PC-3 (cell line): Measurements from ENCODE around the gene S100PBP. TPM values are rescaled to one million over a fixed set of nuclear protein-coding genes. Genes with fewer than 3 reads are reported as not detected.

ENCODE experiments used
- ATAC-seq: fragments of 200-7000 bp; cut with Tn5 transposase; 2 replicates; pipeline ENCODE4 v1.9.1; 2020; ENCODE audit warnings: mild to moderate bottlenecking, moderate library complexity
- BruUV-seq: library from RNA; stranded (reverse); fragments of 400-500 nt; replicated peaks from 2 replicates; lab custom pipeline; 2021; lab: Mats Ljungman, UMichigan
- CTCF ChIA-PET: fragments of 300-600 bp; sonication (Branson Sonifier 250); formaldehyde crosslinking; loops from one replicate; lab custom pipeline; 2022; ENCODE audit warnings: antibody characterized with exemption; lab: Charles Lee
- POLR2A ChIA-PET: fragments of 300-600 bp; sonication (Branson Sonifier 250); formaldehyde crosslinking; loops from one replicate; lab custom pipeline; 2022; ENCODE audit warnings: antibody characterized with exemption; ENCODE audit not compliant: unreplicated experiment; lab: Charles Lee
- DNase-seq: peaks from one replicate; pipeline ENCODE4 v3.0.0-alpha.2; 2015
- H2AFZ ChIP-seq: fragments of 300-600 bp; sonication (generic); 2 replicates; pipeline ENCODE4 v1.6.0; 2016; ENCODE audit warnings: antibody characterized with exemption, low read length
- H3F3A ChIP-seq: fragments of 300-600 bp; sonication (generic); one replicate; pipeline ENCODE4 v1.6.0; 2017; ENCODE audit warnings: antibody characterized with exemption, low read length, control low read depth, mild to moderate bottlenecking; ENCODE audit not compliant: unreplicated experiment
- H3K27ac ChIP-seq: fragments of 300-600 bp; sonication (generic); 2 replicates; pipeline ENCODE4 v1.5.1; 2016; ENCODE audit warnings: mild to moderate bottlenecking, low read length
- H3K27me3 ChIP-seq: fragments of 300-600 bp; sonication (generic); 2 replicates; pipeline ENCODE4 v1.6.1; 2016; ENCODE audit warnings: low read length, mixed read lengths
- H3K36me3 ChIP-seq: fragments of 300-600 bp; sonication (generic); 2 replicates; pipeline ENCODE4 v1.6.1; 2016; ENCODE audit warnings: low read depth, mixed run types, low read length, mixed read lengths
- H3K4me1 ChIP-seq: fragments of 300-600 bp; sonication (generic); 2 replicates; pipeline ENCODE4 v1.5.1; 2016; ENCODE audit warnings: low read length; ENCODE audit not compliant: insufficient read depth
- H3K4me2 ChIP-seq: fragments of 300-600 bp; sonication (generic); 2 replicates; pipeline ENCODE4 v1.6.0; 2016; ENCODE audit warnings: low read length
- H3K4me3 ChIP-seq: fragments of 300-600 bp; sonication (generic); 2 replicates; pipeline ENCODE4 v1.5.1; 2016; ENCODE audit warnings: mild to moderate bottlenecking, low read length, mixed read lengths
- H3K79me2 ChIP-seq: fragments of 300-600 bp; sonication (generic); 2 replicates; pipeline ENCODE4 v1.6.1; 2017; ENCODE audit warnings: low read length, mixed read lengths
- H3K9ac ChIP-seq: fragments of 300-600 bp; sonication (generic); 2 replicates; pipeline ENCODE4 v1.6.0; 2016; ENCODE audit warnings: mild to moderate bottlenecking, low read length
- H3K9me2 ChIP-seq: fragments of 300-600 bp; sonication (generic); replicated peaks from 2 replicates; pipeline ENCODE4 v1.6.1; 2016; ENCODE audit warnings: mixed run types, low read length, mixed read lengths
- H3K9me3 ChIP-seq: fragments of 300-600 bp; sonication (generic); 2 replicates; pipeline ENCODE4 v1.6.1; 2016; ENCODE audit warnings: low read length, mixed read lengths
- H4K20me1 ChIP-seq: fragments of 300-600 bp; sonication (generic); 2 replicates; pipeline ENCODE4 v1.6.1; 2016; ENCODE audit warnings: low read length, mixed read lengths
- EZH2 ChIP-seq: fragments of 300-600 bp; sonication (generic); IDR thresholded peaks from one replicate; pipeline ENCODE4 v1.6.1; 2017; ENCODE audit warnings: antibody characterized with exemption, mild to moderate bottlenecking, low read length; ENCODE audit not compliant: unreplicated experiment
- EZH2phosphoT487 ChIP-seq: fragments of 300-600 bp; sonication (generic); IDR thresholded peaks from 2 replicates; pipeline ENCODE4 v1.6.1; 2018; ENCODE audit warnings: mild to moderate bottlenecking, antibody characterized with exemption, low read length, borderline replicate concordance
- intact Hi-C: fragments of 100-400 bp; cut with micrococcal nuclease; formaldehyde crosslinking; loops from 2 replicates; pipeline ENCODE4 v1.9.0; 2023
- total RNA-seq: library from RNA; depleted of rRNA; stranded (reverse); fragments of >200 nt; gene quantifications from 2 replicates; pipeline ENCODE4 v1.2.3, GENCODE V29; 2014
- TF ChIP-seq, protein P1 (sequence below): fragments of 300-600 bp; sonication (generic); conservative IDR thresholded peaks from 2 replicates; pipeline ENCODE4 v1.5.1; 2017; ENCODE audit warnings: antibody characterized with exemption, low read depth, mild to moderate bottlenecking, low read length

S100PBP gene
- total RNA-seq, 1 experiment from 2014 or later, result 13.2 TPM

DNA sequence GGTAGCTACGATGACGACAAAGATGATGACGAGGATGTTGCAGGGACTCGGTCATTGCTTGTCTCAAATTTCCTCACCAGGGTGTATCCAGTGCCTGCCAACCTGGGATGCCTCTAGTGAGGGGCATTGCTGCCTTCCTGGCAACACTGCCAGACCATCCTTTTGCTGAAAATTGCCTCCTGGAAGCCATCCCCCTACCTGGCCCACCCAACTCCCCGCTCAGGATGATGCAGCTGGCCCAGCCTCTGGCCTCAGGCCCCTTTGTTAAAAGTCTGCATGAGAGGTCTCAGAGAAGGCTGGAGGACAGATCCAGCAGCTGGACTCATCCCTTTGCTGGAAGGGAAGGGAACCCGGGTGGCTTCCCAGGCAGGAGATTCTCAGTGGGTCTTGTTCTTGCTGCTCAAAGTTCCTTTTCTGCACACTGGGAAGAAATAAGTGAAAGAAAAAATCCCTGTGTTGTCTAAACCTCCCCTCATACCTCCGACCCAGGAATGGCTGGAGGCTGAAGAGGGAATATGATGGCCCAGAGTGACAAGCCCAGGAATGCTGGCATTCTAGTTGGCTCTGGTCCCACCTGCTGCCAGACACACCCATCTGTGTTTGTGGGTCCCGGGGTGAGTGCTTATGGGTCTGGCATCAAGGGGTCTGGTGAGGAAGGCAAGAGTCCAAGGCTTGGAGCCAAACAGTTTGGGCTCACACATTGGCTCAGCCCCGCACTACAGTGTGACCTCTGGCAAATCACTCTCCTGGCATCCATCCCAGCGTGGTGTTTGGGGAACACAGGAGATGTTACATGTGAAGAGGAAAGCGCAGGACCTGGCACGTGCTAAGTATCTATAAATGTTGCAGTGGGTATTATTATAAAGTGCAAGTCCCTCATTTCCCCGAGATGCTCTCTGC is 60.0 kb downstream of the S100PBP start:
- no peak overlapping the region for H2AFZ ChIP-seq
- H3K4me2 ChIP-seq, result no peak overlapping the region
- H3K4me1 ChIP-seq, result no peaks in the 10 kb centered on the region
- no peak overlapping the region for H3K4me3 ChIP-seq
- CTCF ChIA-PET, result interaction anchor here (0.5 kb wide), 1 partner anchor 13 kb away, joined by 3 read pairs; no protein-coding TSS in a partner anchor
- H3K9ac ChIP-seq, result no peak overlapping the region
- intact Hi-C loops, result loop anchor here (5.0 kb wide), 1 partner anchor 210 kb away; no protein-coding TSS in a partner anchor
- POLR2A ChIA-PET, result no interaction called here
- no peak for DNase-seq
- H4K20me1 ChIP-seq, result no peaks in the 10 kb centered on the region
- no peaks in the 10 kb centered on the region for H3K27me3 ChIP-seq
- H3K9me3 ChIP-seq, result no peaks in the 10 kb centered on the region
- no TSS peak for BruUV-seq
- H3K36me3 ChIP-seq, result no peaks in the 10 kb centered on the region
- H3K79me2 ChIP-seq, result no peaks in the 10 kb centered on the region
- no peak overlapping the region for H3K27ac ChIP-seq
- no peak for ATAC-seq
- H3F3A ChIP-seq, result no peaks in the 10 kb centered on the region
- H3K9me2 ChIP-seq, result no peaks in the 10 kb centered on the region
- TF ChIP-seq EZH2phosphoT487, result no peak
- TF ChIP-seq, protein P1, sequence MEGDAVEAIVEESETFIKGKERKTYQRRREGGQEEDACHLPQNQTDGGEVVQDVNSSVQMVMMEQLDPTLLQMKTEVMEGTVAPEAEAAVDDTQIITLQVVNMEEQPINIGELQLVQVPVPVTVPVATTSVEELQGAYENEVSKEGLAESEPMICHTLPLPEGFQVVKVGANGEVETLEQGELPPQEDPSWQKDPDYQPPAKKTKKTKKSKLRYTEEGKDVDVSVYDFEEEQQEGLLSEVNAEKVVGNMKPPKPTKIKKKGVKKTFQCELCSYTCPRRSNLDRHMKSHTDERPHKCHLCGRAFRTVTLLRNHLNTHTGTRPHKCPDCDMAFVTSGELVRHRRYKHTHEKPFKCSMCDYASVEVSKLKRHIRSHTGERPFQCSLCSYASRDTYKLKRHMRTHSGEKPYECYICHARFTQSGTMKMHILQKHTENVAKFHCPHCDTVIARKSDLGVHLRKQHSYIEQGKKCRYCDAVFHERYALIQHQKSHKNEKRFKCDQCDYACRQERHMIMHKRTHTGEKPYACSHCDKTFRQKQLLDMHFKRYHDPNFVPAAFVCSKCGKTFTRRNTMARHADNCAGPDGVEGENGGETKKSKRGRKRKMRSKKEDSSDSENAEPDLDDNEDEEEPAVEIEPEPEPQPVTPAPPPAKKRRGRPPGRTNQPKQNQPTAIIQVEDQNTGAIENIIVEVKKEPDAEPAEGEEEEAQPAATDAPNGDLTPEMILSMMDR, result no peak
- TF ChIP-seq EZH2, result no peak

DNA sequence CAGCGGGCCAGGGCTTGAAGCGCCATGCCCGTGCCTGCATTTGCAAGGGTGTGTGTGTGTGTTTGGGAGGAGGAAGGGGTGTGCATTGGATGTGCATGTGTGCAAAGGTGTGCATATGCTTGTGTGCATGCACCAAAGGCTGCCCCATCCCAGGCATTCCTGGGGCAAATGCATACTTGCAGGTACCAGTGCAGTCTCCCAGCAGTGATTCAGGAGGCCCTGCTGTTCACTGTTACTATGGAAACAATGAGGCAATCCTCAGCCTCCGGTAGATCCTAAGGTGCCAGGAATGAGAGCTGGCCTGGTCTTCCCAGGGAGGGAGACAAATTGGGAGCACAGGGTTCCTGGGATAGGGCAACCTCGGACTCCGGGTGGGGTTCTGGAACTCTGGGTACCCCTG is 60.7 kb downstream of the S100PBP start:
- H3K4me3 ChIP-seq, result no peak overlapping the region
- intact Hi-C loops, result loop anchor here (5.0 kb wide), 1 partner anchor 209 kb away; no protein-coding TSS in a partner anchor
- H4K20me1 ChIP-seq, result no peaks in the 10 kb centered on the region
- no peaks in the 10 kb centered on the region for H3F3A ChIP-seq
- no peak overlapping the region for H3K4me2 ChIP-seq
- CTCF ChIA-PET, result no interaction called here
- no peaks in the 10 kb centered on the region for H3K27me3 ChIP-seq
- H3K9me3 ChIP-seq, result no peaks in the 10 kb centered on the region
- no peak overlapping the region for H2AFZ ChIP-seq
- no peak for TF ChIP-seq EZH2phosphoT487
- TF ChIP-seq EZH2, result no peak
- TF ChIP-seq, protein P1, result no peak
- H3K9ac ChIP-seq, result no peak overlapping the region
- no peaks in the 10 kb centered on the region for H3K36me3 ChIP-seq
- no peak overlapping the region for H3K27ac ChIP-seq
- DNase-seq (peak; percentile 34), ATAC-seq (peak; percentile 53; the same call in 1 of the 2 replicates)
- H3K9me2 ChIP-seq, result no peaks in the 10 kb centered on the region
- H3K4me1 ChIP-seq, result no peaks in the 10 kb centered on the region
- BruUV-seq, result no TSS peak
- POLR2A ChIA-PET, result no interaction called here
- no peaks in the 10 kb centered on the region for H3K79me2 ChIP-seq

DNA sequence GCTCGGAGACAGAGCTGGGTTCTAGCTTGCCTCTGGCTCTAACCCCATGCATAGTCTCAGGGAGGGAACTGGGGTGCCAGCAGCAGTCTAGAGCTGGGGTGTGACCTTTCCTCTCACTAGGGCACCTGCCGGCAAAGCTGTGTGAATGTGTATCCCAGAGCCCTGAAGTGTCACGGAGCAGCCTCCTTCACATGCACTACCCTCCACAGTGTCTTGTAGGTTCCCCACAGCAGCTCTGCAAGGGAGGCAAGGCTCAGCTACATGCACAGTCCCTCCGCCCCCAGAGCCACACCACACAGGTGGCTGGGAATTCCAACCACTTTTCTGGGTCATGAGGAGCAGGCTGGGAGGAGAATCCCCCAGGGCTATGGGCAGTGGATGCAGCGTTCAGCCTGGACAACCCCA is 61.2 kb downstream of the S100PBP start:
- ChIA-PET CTCF (no interaction called here), POLR2A (no interaction called here)
- BruUV-seq, result no TSS peak
- Histone ChIP-seq H3K27me3 (no peaks in the 10 kb centered on the region), H4K20me1 (no peaks in the 10 kb centered on the region), H3K9me2 (no peaks in the 10 kb centered on the region), H3K4me2 (no peak overlapping the region), H3K27ac (no peak overlapping the region), H3F3A (no peaks in the 10 kb centered on the region), H3K9me3 (no peaks in the 10 kb centered on the region), H2AFZ (no peak overlapping the region), H3K4me3 (no peak overlapping the region), H3K79me2 (no peaks in the 10 kb centered on the region), H3K9ac (no peak overlapping the region), H3K36me3 (no peaks in the 10 kb centered on the region), H3K4me1 (no peaks in the 10 kb centered on the region)
- no peak for DNase-seq
- intact Hi-C loops, result loop anchor here (5.0 kb wide), 1 partner anchor 209 kb away; no protein-coding TSS in a partner anchor
- ATAC-seq, result no peak
- TF ChIP-seq, protein P1, result no peak
- TF ChIP-seq EZH2phosphoT487 (no peak), EZH2 (no peak)
